Measurements from ENCODE around the gene CLIP4.

Gene CLIP4

DNA sequence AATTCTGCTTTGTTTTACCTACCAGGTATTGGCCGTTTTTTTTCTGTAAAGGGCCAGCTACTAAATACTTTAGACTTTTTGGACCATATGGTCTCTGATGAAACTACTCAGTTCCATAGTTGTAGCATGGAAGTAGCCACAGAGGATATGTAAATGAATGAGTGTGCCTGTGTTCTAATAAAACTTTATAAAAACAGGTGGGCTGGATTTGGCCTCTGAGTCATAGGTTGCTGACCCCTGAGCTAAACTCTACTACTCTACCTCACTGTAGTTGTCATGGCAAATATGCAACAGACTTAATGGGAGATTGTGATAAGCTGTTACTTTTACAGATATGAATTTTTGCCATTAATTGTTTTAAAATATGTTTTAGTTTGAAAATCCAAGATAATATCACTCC lies 19.7 kb downstream of the CLIP4 start:
- DNase-seq (ENCODE audit: insufficient read length, low spot score) (no peak), FAIRE-seq (no peak)
- TF ChIP-seq POLR2A (IDR thresholded peaks at IDR 0.05; ENCODE audit: low read depth, low read length): no peak

DNA sequence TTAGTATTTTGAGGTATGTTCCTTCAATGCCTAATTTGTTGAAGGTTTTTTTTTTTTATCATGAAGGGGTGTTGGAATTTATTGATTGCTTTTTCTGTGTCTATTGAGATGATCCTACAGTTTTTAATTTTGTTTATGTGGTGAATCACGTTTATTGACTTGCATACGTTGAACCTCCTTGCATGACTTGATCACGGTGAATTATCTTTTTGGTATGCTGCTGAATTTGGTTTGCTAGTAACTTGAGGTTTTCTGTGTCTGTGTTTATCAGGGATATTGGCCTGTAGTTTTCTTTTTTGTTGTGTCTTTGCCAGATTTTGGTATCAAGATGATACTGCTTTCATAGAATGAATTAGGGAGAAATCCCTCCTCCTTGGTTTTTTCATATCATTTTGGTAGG lies 23.9 kb downstream of the CLIP4 start:
- no peak for TF ChIP-seq POLR2A (IDR thresholded peaks at IDR 0.05; ENCODE audit: low read depth, low read length)
- FAIRE-seq (peak; percentile 36), DNase-seq (ENCODE audit: insufficient read length, low spot score) (no peak)

DNA sequence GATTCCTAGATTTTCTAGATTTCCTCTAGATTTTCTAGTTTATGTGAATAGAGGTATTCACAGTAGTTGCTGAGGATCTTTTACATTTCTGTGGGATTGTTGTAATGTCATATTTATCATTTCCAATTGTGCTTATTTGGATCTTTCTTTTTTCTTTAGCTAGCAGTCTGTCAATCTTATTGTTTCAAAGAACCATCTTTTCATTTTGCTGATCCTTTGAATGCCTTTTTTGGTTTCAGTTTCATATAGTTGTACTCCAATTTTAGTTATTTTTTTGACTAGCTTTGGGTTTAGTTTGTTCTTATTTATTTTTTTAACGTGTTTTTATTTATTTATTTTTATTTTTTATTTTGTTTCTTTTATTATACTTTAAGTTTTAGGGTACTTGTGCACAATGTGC lies 24.5 kb downstream of the CLIP4 start:
- DNase-seq (ENCODE audit: insufficient read length, low spot score): no peak
- TF ChIP-seq POLR2A (IDR thresholded peaks at IDR 0.05; ENCODE audit: low read depth, low read length): no peak
- FAIRE-seq: no peak

DNA sequence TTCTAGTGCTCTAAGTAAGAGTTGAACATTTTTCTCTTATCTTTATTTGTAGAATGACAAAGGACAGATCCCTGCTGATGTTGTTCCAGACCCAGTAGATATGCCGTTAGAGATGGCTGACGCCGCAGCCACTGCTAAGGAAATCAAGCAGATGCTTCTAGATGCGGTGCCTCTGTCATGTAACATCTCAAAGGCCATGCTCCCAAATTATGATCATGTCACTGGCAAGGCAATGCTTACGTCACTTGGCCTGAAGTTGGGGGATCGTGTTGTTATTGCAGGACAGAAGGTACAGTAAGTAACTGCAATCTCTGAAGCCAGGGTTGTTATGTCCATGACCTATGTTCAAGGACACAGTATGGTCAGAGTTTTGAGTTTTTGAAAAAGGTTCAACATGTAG lies 28.4 kb downstream of the CLIP4 start:
- no peak for DNase-seq (ENCODE audit: insufficient read length, low spot score)
- TF ChIP-seq POLR2A (IDR thresholded peaks at IDR 0.05; ENCODE audit: low read depth, low read length): no peak
- no peak for FAIRE-seq

DNA sequence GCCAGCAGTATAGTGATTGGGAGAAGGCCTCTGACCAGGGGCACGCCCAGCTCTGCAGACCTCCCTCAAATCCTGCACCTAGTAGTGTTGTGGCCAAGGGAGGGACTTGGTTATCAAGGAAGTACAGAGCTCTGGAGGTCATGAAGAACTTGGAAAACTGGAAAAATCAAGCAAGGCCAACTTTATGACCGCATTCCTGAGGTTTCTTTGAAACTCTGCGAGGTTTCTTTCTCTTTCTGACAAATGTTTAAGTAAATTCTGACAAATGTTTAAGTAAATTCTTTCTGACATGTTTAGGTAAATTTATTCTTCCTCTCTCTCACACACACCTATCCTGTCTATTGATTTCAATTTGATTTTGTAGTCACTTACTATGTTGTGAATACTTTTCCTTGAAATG lies 31.0 kb downstream of the CLIP4 start:
- no peak for DNase-seq (ENCODE audit: insufficient read length, low spot score)
- FAIRE-seq: no peak

DNA sequence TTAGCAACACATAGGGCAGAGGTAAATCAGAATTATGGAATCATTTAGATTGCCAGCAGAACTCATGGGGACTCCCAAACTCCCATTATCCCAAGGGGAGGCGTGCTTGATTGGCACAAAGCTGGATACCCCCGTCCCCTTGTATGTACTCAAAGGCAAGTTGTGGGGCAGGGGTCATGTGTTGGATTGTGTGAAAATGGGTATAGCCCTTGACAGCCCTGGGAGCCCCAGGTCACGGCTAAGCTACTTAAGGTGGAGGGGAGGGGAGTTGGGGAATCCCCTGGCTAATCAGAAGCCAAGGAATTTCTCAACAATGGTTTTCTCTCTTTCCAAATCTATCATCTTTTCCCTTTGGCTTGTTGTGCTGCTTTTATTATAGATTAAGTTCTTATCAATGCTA lies 32.7 kb downstream of the CLIP4 start:
- no peak for FAIRE-seq
- no peak for DNase-seq (ENCODE audit: insufficient read length, low spot score)
- no peak for TF ChIP-seq POLR2A (IDR thresholded peaks at IDR 0.05; ENCODE audit: low read depth, low read length)

More for the DNA sequence above, 31.0 kb downstream of the CLIP4 start:
- no peak for TF ChIP-seq POLR2A (IDR thresholded peaks at IDR 0.05; ENCODE audit: low read depth, low read length)

DNA sequence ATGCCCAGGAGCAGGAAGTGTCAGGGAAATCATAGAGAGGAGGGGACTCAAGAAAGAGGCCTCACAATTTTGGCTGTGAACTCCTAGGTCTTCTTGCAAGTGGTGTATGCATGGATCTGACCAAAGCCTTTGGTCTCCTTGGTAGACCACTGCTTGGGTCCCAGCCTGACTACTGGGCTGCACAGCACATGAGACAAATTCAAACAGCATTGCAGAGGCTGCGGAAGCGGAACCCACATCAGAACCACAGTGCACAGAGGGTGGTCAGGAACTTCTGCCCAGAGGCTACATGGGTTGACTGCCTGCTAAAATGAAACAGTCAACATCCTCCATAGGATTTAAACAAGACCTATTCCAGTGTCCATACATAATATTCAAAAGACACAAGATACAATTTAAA lies 39.4 kb downstream of the CLIP4 start:
- DNase-seq (ENCODE audit: insufficient read length, low spot score) (no peak), FAIRE-seq (no peak)
- TF ChIP-seq POLR2A (IDR thresholded peaks at IDR 0.05; ENCODE audit: low read depth, low read length): no peak

DNA sequence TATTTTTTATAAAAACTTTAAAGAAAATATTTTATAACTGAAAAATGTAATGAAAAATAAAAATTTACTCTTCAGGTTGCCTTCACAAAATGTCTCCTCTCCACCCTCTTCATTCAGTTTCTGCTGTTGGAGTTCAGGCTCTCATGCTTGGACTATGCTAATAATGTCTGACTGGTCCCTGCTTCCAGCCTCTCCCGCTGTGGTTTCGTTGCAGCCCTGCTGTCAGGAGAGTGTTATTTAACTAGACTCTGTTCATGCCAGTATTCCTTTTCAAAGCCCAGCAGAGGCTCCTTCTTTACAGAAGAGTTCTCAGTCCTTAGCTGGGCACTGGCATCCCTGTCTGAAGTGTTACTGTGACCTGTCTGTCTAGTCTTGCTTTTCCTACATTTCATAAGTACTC lies 40.4 kb downstream of the CLIP4 start:
- no peak for DNase-seq (ENCODE audit: insufficient read length, low spot score)
- no peak for FAIRE-seq
- no peak for TF ChIP-seq POLR2A (IDR thresholded peaks at IDR 0.05; ENCODE audit: low read depth, low read length)

DNA sequence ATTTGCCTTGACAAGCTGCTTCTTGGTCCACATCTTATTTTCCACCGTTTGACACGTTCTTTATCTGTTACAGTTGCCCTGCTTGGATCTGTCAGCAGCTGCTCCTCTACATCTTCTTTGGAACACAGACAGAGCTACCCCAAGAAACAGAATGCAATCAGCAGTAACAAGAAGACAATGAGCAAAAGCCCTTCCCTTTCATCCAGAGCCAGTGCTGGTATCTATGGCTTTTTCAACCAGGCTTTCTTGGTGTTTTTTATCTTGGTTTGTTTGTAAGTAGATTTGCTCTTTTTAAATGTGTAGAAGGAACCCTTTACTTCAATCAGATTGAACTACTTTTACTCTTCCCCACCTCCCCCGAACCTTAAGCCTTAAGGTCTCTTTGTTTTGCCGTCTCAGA lies 41.9 kb downstream of the CLIP4 start:
- no peak for TF ChIP-seq POLR2A (IDR thresholded peaks at IDR 0.05; ENCODE audit: low read depth, low read length)
- DNase-seq (ENCODE audit: insufficient read length, low spot score) (no peak), FAIRE-seq (no peak)

DNA sequence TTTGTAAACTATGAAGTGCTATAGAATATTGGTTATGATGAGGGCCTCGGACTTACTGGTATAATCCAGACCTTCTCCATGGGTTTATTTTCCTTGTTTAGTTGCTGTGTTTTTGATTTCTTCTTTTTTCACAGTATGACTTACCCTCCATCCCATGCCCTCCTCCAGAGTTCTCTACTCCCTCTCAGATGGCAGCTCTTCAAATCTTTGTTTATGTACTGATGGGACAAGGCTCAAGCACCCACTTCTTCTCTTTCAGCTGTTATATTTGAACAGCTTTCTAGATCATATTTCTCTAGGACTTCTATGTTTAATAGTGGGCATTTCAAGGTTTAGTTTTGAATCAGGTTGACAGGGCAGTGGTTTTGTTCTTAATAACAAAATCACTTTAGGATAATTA lies 43.9 kb downstream of the CLIP4 start:
- FAIRE-seq: no peak
- DNase-seq (ENCODE audit: insufficient read length, low spot score): no peak
- TF ChIP-seq POLR2A (IDR thresholded peaks at IDR 0.05; ENCODE audit: low read depth, low read length): no peak

DNA sequence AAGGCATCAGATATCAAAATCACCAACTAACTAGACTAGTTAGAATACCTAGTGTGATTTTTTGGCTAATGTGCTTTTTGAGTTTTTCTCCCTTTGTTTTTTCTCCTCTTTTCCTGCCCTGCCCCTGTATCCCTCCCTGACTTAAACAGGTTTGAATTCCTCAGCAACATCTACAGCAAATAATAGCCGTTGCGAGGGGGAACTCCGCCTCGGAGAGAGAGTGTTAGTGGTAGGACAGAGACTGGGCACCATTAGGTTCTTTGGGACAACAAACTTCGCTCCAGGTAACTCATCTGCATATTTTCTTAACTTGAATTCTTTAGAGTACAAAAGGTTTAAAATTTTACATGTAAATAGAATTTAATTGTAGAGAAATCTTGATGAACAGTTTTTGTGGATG lies 45.0 kb downstream of the CLIP4 start:
- DNase-seq (ENCODE audit: insufficient read length, low spot score) (no peak), FAIRE-seq (peak; percentile 15)
- no peak for TF ChIP-seq POLR2A (IDR thresholded peaks at IDR 0.05; ENCODE audit: low read depth, low read length)

DNA sequence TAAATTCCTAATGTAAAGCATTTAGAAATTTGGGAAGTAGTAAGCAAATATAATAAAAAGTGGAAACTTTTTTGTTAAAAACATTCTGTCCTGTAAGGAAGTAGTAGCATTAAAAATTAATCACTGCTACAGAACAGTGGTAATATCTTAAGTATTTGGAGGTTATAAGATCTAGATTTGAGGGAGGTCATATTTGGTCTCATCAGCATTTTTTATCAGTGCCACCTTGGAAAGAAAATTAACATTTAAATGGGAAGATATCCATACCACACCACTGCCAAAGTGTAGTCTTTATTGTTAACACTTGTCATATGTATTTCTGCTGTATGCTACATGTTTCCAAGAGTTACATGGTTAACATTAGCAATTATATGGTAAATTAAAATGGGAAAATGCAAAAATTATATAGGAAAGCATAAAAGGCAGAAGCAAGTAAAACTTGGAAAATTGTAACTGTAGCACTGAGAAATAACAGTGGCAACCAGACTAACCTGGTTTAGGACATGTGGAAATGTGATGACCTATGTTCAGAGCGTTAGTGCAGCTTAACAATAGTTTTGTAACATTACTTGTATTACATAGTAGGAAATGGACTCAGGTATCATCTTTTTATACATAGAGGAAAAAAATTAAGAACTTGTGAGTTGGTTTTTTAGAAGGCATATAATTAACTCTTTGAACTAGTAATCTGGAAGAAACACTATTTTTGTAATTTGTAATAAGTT lies 47.2 kb downstream of the CLIP4 start:
- no peak for TF ChIP-seq POLR2A (IDR thresholded peaks at IDR 0.05; ENCODE audit: low read depth, low read length)
- DNase-seq (ENCODE audit: insufficient read length, low spot score) (no peak), FAIRE-seq (no peak)

DNA sequence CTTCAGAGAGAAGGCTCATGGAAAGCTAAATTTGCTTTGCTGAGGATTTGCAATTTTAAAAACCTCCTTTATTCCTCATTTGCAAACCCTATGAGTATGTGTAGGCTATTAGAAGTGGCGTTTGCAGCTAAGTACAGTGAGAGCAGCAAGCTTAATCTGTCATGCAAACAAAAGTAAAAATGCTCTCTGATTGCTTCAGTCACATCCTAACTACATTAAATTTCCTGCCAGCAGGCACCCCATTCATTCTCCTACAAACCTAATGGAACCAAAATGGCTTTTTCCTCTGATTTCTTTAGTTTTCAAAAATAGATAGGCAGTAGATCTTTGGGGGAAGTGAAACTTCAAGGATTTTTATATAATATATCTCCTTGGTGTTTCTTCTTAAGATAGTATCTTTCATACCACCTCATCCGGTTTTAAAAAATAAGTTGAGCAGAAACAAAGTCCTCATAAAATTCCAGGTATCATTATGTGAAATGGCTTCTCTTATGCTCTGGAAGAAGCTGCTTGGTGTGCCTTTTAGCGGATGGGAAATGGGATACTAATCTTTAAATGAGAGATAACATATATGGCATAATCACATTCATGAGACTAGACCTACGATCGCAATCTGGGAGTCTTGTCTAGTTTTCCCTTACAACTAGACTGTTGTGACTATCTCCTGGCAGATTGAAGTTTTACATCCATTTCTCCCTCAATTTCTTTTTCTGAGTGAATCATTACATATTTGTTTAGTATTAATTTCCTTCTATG lies 49.1 kb downstream of the CLIP4 start:
- no peak for DNase-seq (ENCODE audit: insufficient read length, low spot score)
- no peak for TF ChIP-seq POLR2A (IDR thresholded peaks at IDR 0.05; ENCODE audit: low read depth, low read length)
- no peak for FAIRE-seq

DNA sequence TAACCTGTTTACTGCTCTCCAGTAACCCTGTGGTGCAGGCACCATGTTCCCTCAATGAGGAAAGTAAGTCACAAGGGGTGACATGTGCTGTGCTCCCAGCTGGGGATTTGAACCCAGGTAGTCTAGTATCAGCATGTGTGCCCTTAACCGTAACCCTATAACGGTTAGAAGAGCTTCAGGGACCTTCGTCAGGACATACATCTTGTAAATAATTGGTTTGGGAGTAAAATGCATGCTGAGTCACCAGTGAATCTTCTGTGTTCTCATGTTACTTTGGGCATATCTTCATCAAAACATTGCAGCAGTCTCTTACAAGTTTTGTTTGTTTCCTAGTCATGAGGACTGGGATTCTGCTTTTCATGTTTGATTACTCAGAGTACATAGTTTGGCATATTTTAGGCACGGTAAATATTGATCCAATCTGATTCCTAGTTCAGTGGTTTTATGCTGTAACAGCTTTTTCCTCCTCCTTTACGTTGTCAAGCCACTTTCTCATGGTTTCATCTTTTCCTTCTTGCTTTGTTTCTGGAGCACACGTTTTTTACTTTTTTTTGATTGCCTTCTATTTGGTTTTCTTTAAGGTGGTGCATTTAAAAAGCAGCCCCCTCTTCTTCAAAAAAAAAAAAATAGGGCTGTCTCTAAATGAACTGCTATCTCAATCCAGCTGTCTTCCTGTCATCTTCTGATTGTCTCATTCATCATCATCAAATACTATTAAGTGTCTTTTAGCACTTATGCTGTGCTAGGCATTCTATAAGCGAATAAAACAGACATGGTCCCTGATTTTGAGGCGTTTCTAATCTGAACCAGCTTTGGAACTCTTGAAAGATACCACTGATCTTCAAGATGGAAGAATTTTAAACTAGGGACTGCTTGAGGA lies 50.4 kb downstream of the CLIP4 start:
- DNase-seq (ENCODE audit: insufficient read length, low spot score) (no peak), FAIRE-seq (peak; percentile 60)
- no peak for TF ChIP-seq POLR2A (IDR thresholded peaks at IDR 0.05; ENCODE audit: low read depth, low read length)

All from H54 (cell line).